ENCODE results near the gene COA6.
"Not testable (repeated sequence)": the region's sequence is repeated elsewhere in the genome, so short reads cannot be mapped to it uniquely, and the experiment has no call there.

The COA6 gene

GRCh38 chr1:234371414-234371813, 1.8 kb upstream of the COA6 start:
- DNase-seq = no peak

DNA sequence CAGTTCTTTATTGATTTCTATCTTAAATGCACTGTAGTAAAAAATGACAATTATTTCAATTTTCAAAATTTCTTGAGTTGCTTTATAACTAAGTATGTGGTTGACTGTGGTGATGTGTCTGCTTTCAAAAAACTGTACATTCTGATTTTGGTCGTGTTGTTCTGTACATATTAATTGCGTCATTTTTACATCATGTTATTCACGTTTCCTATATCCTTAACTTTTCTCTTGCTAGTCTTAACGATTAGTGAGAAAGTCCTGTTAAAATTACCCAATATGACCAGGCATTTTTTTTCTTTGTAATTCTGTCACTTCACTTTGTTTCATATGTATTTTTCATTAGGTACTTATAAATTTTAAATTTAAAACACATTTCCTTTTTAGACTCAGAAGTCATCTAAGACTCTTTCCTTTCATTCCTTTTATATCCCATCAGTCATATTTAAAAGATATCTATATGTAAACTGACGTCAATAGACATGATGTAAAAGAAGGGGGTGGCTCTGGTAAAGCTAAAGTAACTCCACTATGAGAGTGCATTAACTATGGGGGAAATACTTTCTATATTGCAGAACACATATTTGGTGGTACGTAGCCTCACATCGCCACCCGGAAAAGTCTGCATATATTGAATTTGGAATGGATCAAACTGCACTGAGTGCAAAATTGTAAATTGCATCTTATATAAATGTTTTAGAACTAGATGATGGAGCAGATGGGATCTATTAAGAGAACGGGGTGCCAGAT, 1.1 kb upstream of the COA6 start:
- no peak for DNase-seq

GRCh38 chr1:234373959-234374254, 651 bp downstream of the COA6 start:
- no peak for DNase-seq

GRCh38 chr1:234375672-234376071, 2.4 kb downstream of the COA6 start:
- DNase-seq = no peak

- not testable (repeated sequence) for DNase-seq
Observed at GRCh38 chr1:234379591-234380109, 6.4 kb downstream of the COA6 start.

- no peak for DNase-seq
Observed at GRCh38 chr1:234381699-234382555, 8.7 kb downstream of the COA6 start.

DNA sequence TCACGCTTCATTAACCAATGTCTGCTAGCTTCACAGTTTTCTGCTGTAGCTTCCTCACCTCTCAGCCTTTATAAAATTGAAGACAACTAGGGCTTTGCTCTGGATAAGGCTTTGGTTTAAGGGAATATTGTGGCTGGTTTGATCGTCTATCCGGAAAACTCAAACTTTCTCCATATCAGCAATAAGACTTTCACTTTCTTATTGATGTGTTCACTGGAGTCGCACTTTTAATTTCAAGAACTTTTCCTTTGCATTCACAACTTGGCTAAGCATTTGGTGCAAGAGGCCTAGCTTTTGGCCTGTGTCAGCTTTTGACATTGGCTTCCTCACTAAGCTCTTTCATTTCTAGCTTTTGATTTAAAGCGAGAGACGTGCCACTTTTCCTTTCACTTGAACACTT, 12.9 kb downstream of the COA6 start:
- no peak for DNase-seq

DNA sequence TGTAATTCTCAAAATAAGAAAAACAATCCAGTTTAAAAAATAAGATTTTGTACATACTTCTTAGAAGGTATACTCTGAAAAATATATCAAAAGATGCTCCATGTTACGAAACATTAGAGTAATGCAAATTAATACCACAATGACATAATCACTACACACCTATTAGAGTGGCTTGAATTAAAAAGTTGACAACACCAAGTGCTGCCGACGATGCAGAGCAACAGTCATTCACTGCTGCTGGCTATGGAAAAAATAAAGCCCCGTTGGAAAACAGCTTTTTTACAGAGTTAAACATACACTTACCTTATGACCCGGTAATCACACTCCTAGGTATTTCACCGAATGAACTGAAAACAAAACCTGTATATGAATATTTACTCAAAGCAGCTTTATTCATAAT, 14.8 kb downstream of the COA6 start:
- no peak for DNase-seq

DNA sequence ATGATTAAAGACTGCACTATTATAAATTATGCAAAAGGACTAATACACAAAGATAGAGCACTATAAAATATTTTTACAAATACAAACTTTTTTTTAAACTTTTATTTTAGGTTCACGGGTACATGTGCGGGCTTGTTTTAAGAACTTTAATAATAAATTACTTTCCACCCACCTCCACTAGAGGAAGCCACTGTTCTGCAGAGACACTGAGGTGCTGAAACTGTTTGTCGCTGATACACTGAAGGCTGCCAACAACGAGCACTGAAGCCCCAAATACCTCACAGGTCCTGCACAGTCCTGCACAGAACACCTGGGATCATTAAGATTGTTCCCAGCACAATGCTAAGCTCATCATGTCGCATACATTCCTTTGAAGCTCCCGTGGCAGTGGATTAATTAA, 19.9 kb downstream of the COA6 start:
- DNase-seq = no peak

DNA sequence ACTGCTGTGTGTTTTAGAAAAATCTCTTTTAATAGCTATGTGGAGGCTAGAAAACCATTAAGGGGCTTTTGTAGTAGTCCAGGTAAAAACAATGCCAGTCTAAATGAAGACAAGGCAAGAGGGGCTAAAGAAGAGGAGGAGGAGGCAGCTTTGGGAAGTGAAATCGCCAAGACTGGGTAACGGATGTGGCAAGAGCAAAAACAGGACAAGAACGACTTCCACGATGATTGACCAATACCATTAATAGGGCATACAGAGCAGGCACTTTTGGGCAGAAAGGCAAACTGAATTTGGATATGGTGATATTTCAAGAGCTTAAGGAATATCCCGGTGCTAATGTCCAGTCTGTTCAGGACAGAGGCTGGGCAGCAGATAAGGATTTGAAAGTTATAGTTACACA, 22.0 kb downstream of the COA6 start:
- DNase-seq = no peak

GRCh38 chr1:234396092-234396491, 22.8 kb downstream of the COA6 start:
- no peak for DNase-seq

DNA sequence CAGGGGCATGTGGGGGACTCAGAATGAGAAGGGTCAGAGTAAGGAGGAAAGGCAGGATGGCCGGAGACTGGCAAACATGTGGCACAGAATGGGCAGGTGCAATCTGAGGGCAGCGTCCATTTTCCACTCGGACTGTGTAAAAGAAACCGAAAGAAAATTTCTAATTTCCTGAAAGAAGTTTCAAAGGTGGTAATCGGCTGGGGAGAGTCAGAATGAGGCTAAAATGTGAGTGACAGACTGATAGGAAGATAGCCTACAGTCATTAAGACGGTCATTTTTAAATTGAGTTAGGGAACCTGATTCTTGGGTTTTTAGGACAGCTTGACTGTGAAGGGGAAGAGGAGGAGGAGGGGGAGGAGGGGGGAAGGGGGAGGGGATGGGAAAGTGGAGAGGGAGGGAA, 23.6 kb downstream of the COA6 start:
- no peak for DNase-seq

DNA sequence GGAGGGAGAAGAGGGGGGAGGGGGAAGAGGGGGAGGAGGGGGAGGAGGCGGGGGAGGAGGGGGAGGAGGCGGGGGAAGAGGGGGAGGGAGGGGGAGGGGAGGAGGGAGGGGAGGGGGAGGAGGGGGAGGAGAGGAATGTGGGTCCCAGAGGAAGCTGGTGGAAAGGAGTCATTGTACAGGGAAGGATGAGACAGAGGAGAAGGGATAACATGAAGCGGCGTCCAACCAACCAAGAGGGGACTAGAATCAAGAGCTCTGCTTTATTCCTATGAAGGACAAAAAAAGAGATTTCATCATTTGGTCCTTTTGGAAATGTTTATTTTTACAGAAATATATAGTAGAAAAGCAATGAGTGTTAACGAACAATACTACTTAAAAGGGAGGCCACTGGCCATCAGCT, 24.5 kb downstream of the COA6 start:
- no peak for DNase-seq

DNA sequence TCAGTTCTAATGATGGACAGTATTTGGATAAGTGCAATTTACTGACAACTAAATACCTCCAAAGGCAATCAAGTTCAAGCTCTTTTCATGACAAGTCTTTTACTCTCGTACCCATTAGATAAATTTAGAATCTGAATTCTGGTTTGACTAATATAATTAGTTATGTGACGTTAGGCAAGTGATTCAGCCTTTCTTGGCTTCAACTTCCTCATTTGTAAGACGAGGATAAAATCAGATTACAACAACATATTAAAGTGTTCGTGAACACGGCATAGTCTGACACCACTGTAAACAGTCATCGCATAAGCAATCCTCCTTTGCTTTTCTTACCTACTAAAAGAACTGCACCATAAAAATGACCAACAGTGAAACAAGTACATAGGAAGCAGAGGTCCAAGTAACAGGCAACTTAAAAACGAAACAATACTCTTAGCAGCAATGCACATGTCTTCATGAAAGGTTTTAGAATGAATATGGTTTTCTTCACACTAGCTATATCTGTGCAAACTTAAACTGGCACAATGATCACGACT, 25.7 kb downstream of the COA6 start:
- DNase-seq = no peak

DNA sequence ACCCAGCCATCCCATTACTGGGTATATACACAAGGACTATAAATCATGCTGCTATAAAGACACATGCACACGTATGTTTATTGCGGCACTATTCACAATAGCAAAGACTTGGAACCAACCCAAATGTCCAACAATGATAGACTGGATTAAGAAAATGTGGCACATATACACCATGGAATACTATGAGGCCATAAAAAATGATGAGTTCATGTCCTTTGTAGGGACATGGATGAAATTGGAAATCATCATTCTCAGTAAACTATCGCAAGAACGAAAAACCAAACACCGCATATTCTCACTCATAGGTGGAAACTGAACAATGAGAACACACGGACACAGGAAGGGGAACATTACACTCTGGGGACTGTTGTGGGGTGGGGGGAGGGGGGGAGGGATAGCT, 26.3 kb downstream of the COA6 start:
- not testable (repeated sequence) for DNase-seq

DNA sequence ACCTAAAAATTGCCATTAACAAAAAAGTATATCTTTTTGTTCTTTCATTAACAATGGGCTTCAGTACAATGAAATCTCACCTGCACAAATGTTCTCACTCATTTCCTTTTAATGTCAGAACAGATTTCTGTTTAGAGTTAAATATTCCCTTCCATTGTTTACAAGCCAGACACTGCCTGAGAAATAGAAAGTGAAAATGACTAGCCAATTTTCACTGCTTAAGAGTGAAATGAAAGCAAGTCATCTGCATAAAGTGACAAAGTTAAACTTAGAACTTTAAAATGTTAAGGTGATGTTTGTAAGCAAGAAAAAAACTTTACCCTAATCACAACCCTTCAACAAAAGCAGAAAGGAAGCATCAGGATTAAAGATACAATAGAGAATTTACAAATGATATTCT, 27.5 kb downstream of the COA6 start:
- DNase-seq = no peak

GRCh38 chr1:234401658-234402057, 28.4 kb downstream of the COA6 start:
- no peak for DNase-seq

DNA sequence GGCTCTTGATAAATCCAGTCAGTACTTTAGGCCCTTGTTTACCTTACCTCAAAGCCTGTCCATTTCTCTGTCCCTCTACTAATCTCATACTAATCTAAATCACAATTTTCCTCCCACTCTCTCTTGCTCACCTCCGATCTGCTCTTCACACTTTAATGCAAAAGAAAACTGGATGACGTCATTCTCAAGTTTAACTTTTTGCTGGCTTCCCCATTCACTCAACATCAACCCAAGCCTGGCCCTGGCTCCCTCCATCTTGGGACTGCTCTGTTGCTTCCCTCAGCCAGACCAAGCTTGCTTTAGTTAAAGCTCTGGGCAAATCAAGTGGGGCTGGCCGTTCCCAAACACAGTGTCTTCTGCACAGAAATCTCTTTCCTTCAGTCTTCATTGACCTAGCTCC, 29.7 kb downstream of the COA6 start:
- DNase-seq = no peak

DNA sequence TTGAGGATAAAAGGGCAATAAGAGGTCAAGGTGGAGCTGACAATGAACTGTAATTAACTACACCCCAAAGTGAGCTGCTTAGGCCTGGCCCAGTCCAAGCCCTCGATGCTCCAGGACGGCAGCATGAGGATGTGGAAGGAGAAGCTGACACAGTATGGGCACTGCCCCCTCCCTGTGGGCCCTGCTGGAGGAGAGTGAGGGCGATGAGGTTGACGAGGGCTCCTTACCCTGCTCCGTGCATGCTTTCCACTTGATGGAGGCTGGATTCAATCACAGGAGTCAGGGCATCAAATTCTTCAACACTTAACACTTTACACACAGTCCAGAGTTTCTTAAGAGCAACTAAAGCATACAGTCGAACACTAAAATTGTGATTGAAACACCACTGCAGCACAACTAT, 32.4 kb downstream of the COA6 start:
- no peak for DNase-seq

DNA sequence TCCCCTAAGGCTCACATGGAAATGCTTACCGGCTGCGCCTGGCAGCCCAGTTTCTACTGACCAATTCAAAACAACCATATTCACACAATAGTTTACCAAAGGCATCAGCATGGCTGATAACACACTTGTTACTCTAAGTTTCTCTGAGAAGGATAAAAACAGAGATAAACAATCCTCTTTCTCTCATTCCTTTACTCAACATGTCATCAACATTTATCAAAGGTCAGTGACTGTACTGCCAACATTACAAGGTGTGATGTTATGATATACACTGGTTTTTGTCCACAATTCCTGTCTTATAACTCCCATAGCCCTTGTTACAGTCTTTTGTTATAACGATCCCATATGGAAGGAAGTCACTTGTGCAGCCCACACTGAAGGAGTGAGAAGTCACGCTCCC, 33.6 kb downstream of the COA6 start:
- DNase-seq = no peak

DNA sequence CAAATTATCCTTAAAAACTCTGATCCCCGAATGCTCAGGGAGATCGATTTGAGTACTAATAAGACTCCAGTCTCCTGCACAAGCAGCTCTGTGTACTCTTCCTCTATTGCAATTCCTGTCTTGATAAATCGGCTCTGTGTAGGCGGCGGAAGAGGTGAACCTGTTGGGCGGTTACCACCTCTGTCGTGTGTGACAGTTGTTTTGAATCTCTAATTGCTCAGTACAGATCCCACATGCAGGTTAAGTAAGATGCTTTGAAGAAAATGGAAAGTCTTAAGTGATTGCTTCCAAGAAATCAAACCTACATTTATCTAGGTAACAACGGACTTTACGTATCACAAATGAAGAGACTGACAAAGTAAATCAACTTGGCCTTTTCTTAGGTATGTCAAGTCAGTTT, 35.5 kb downstream of the COA6 start:
- no peak for DNase-seq

DNA sequence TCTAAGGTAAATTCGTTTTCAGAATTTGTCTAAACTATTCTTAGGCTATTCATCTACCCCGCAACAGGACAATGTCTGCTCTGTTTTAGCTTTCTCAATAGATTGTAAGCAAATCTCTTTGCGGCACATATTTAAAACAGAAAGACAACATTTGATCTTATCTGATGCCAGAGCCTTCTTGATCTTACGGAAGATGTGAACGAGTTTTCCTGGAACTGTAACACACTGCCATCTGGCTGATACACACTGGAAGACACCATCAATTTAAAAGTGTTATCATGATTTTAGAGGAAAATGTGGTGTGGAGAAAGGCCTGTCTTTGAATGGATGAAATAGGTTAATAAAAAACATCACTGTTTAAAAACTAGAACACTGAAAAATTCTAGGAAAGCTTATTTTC, 36.1 kb downstream of the COA6 start:
- DNase-seq = no peak

- no peak for DNase-seq
Observed at GRCh38 chr1:234412830-234413229, 39.6 kb downstream of the COA6 start.

DNA sequence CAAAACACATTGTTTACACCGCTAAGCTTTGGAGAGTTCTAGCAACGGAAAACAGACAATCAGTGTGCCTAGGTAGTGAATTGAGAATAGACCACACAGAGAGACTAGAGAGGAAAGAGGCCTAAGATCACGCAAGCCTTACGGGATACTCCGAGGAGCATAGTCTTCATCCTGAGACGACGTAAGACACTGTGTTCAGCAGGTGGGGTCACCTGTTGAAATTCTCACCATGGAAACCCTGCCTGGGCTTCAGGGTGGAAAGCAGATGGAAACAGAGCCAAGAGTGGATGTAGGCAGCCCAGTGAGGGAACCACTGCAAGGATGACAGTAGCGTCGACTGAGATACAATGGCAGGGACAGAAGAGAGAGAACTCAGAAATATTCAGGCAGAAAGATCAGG, 40.2 kb downstream of the COA6 start:
- DNase-seq = no peak
